RWPE2 (cell line): ENCODE results near the gene SDC4.

Source experiments
- ATAC-seq: fragments of 200-7000 bp; cut with Tn5 transposase; 3 replicates; pipeline ENCODE4 v1.9.1; 2021; ENCODE audit warnings: low read depth
- DNase-seq: peaks from one replicate; pipeline ENCODE4 v3.0.0-alpha.2; 2020; ENCODE audit warnings: low spot score
- H3K27ac ChIP-seq: fragments of 450-650 bp; 2 replicates; pipeline ENCODE4 v1.5.1; 2017; ENCODE audit warnings: mild to moderate bottlenecking; ENCODE audit not compliant: poor library complexity, severe bottlenecking
- H3K27me3 ChIP-seq: fragments of 250-450 bp; sonication (Bioruptor Pico); 2 replicates; pipeline ENCODE4 v1.5.1; 2021; ENCODE audit warnings: mild to moderate bottlenecking, moderate library complexity; ENCODE audit not compliant: insufficient read depth, poor library complexity, severe bottlenecking
- H3K36me3 ChIP-seq: fragments of 250-450 bp; sonication (Bioruptor Pico); 2 replicates; pipeline ENCODE4 v1.5.1; 2020; ENCODE audit warnings: low read depth, mild to moderate bottlenecking, moderate library complexity
- H3K4me1 ChIP-seq: fragments of 250-450 bp; sonication (Bioruptor Pico); 2 replicates; pipeline ENCODE4 v1.5.1; 2021; ENCODE audit warnings: mild to moderate bottlenecking, moderate library complexity; ENCODE audit not compliant: insufficient read depth, poor library complexity, severe bottlenecking
- H3K4me3 ChIP-seq: fragments of 250-450 bp; sonication (Bioruptor Pico); 2 replicates; pipeline ENCODE4 v1.5.1; 2021; ENCODE audit warnings: mild to moderate bottlenecking, moderate library complexity; ENCODE audit not compliant: severe bottlenecking
- H3K9me3 ChIP-seq: fragments of 250-450 bp; sonication (Bioruptor Pico); 2 replicates; pipeline ENCODE4 v1.5.1; 2021; ENCODE audit warnings: mild to moderate bottlenecking, moderate library complexity; ENCODE audit not compliant: severe bottlenecking
- CTCF ChIP-seq: fragments of 450-650 bp; IDR thresholded peaks from one replicate; pipeline ENCODE4 v1.5.1; 2017; ENCODE audit warnings: mild to moderate bottlenecking, moderate library complexity; ENCODE audit not compliant: poor library complexity, severe bottlenecking

SDC4 gene, protein sequence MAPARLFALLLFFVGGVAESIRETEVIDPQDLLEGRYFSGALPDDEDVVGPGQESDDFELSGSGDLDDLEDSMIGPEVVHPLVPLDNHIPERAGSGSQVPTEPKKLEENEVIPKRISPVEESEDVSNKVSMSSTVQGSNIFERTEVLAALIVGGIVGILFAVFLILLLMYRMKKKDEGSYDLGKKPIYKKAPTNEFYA

GRCh38 chr20:45347936-45348778 is at the start of gene SDC4:
TSS of gene SDC4 (minus strand) at chr20:45348424. CDS start at chr20:45348384, 40 bp downstream.
- peak; percentile 10 for TF ChIP-seq CTCF
- Histone ChIP-seq H3K27ac (peak within 1 kb of the TSS; percentile 99), H3K27me3 (no peaks in the 10 kb centered on the region), H3K4me1 (peaks cover 44% of the 10 kb centered on the region), H3K9me3 (no peaks in the 10 kb centered on the region), H3K36me3 (peaks cover 49% of the 10 kb centered on the region), H3K4me3 (peak within 1 kb of the TSS; percentile 98)
- DNase-seq (peak; percentile 95), ATAC-seq (peak; percentile 35)

GRCh38 chr20:45395114-45395415 is 46.8 kb upstream of the SDC4 start:
- H3K4me1 ChIP-seq, result no peaks in the 10 kb centered on the region
- ATAC-seq (no peak), DNase-seq (no peak)
- no peak overlapping the region for H3K4me3 ChIP-seq
- peaks cover 8% of the 10 kb centered on the region for H3K9me3 ChIP-seq
- TF ChIP-seq CTCF, result no peak
- H3K27ac ChIP-seq, result no peak overlapping the region
- no peaks in the 10 kb centered on the region for H3K27me3 ChIP-seq
- H3K36me3 ChIP-seq, result no peaks in the 10 kb centered on the region

DNA sequence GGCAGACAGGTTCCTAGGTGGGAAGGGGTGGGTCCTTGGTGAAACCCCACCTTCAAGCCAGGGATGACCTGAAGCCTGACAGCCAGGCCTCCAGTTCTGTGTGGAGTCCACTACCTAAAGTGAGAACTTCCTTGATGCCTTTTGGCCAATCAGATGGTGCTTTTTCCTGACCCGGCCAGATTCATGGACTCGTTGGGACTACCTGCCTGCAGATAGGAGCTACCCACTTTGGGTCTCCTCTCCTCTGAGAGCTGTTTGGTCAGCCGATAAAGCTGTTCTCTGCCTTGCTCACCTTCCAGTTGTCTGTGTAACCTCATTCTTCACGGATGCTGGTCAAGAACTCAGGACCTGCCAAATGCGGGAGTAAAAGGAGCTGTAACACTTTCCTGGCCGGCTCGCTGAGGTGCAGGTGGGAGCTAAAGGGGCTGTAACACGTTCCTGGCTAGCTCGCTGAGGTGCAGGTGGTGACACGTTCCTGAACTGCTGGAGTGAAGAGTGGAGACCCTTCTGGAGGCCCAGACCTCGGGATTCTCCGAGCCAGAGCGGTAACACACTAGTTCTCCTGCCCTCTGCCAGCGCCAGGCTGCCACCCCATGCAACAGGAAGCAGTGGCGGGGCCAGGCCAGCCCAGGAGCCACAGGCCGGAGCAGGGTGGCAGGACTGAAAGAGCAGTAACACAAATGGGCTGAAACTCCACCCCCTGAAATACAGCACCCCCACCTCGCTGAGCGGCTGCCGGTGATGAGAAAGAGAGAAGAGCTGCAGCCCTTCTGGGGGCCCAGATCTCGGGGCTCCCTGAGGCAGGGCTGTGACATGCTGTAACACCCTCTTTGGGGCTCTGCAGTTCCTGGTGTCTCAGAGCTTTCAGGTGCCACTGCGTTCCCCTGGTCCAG is 46.2 kb upstream of the SDC4 start:
- no peak overlapping the region for H3K27ac ChIP-seq

GRCh38 chr20:45392733-45393132 is 44.5 kb upstream of the SDC4 start:
- peak; percentile 67 for TF ChIP-seq CTCF
- no peak overlapping the region for H3K27ac ChIP-seq
- DNase-seq (no peak), ATAC-seq (peak; percentile 50; the same call in 2 of the 3 replicates)
- no peaks in the 10 kb centered on the region for H3K27me3 ChIP-seq
- H3K9me3 ChIP-seq, result no peaks in the 10 kb centered on the region
- H3K36me3 ChIP-seq, result no peaks in the 10 kb centered on the region
- no peaks in the 10 kb centered on the region for H3K4me1 ChIP-seq
- no peak overlapping the region for H3K4me3 ChIP-seq

More for the DNA sequence above, 46.2 kb upstream of the SDC4 start:
- Histone ChIP-seq H3K9me3 (peaks cover 5% of the 10 kb centered on the region), H3K36me3 (no peaks in the 10 kb centered on the region), H3K4me3 (no peak overlapping the region), H3K4me1 (no peaks in the 10 kb centered on the region), H3K27me3 (no peaks in the 10 kb centered on the region)
- DNase-seq (peak; percentile 79), ATAC-seq (peak; percentile 9; the same call in 1 of the 3 replicates)
- no peak for TF ChIP-seq CTCF
